Right lobe of liver (tissue), 6 donors: Measurements from ENCODE around the gene ZNF652. TPM values are rescaled to one million over a fixed set of nuclear protein-coding genes. Genes with fewer than 3 reads are reported as not detected.

ENCODE experiments used
- ATAC-seq, 4 donors: fragments of 200-7000 bp; cut with Tn5 transposase; one replicate each; pipeline ENCODE4 v1.9.1; 2020; ENCODE audit warnings: mild to moderate bottlenecking in 4 of 4, moderate library complexity in 4 of 4
- DNase-seq, 3 donors: peaks; one replicate each; pipeline ENCODE4 v3.0.0-alpha.2; 2020
- H3K27ac ChIP-seq, 3 donors: fragments of 200-600 bp; one replicate each; pipeline ENCODE4 v1.8.0; 2022
- H3K27me3 ChIP-seq, 2 donors: fragments of 200-600 bp; one replicate each; pipeline ENCODE4 v1.8.0; 2022
- H3K36me3 ChIP-seq, 4 donors: fragments of 200-600 bp; sonication (generic) in 1 of 4; one replicate each; pipeline versions ENCODE4 v1.5.1 to v1.8.0; 2017 to 2022; ENCODE audit warnings: control low read depth in 1 of 4
- H3K4me1 ChIP-seq, 4 donors: fragments of 200-600 bp; sonication (generic) in 1 of 4; one replicate each; pipeline versions ENCODE4 v1.5.1 to v1.8.0; 2017 to 2022; ENCODE audit warnings: control low read depth in 1 of 4
- H3K4me3 ChIP-seq, 3 donors: fragments of 200-600 bp; one replicate each; pipeline ENCODE4 v1.8.0; 2022
- H3K9me3 ChIP-seq, 4 donors: fragments of 200-600 bp; sonication (generic) in 1 of 4; one replicate each; pipeline versions ENCODE4 v1.5.1 to v1.8.0; 2017 to 2022; ENCODE audit warnings: control low read depth in 1 of 4
- CTCF ChIP-seq, 4 donors: fragments of 200-600 bp in 3 of 4; fragments of 450-650 bp in 1 of 4; IDR thresholded peaks; one replicate each; pipeline versions ENCODE4 v1.5.1 to v1.8.0; 2016 to 2022; ENCODE audit warnings: antibody characterized with exemption in 4 of 4, mild to moderate bottlenecking in 2 of 4
- POLR2A ChIP-seq: fragments of 450-650 bp; IDR thresholded peaks from one replicate; pipeline ENCODE4 v1.6.1; 2017; ENCODE audit warnings: antibody characterized with exemption, mild to moderate bottlenecking
- WGBS: methylation state at CpG from one replicate; pipeline ENCODE4 v1.1.6; 2018; ENCODE audit warnings: low coverage, low lambda C conversion rate; ENCODE audit not compliant: insufficient coverage; ENCODE audit errors: missing lambda C conversion rate; 5-methylcytosine and 5-hydroxymethylcytosine counted together
- intact Hi-C, 2 donors: fragments of 100-400 bp; cut with DNase I; formaldehyde crosslinking; loops; one replicate each; pipeline versions ENCODE4 v1.11.2 to v1.14.1; 2022
- total RNA-seq, 6 experiments: library from RNA; depleted of rRNA in 2 of 6; stranded (reverse); fragments of >200 nt in 2 of 6; fragmentation: NEBNext Ultra II Directional in 3 of 6; extraction: Animal tissue kit (Norgen Biotek cat#: 25700) in 3 of 6; gene quantifications; one replicate each; pipeline versions ENCODE4 v1.1.0 to v1.2.4, GENCODE V29; 2016 to 2023
- donor health status: DM: no; HTN: yes; CAD: no.
- donor health status: DM: no; HTN: no; CAD: no.
- donor health status: DM: no; HTN: no; CAD: no.
- donor health status: DM: no; HTN: yes; CAD: no.
- donor health status: DM: no; HTN: yes; CAD: no.

The ZNF652 gene
- total RNA-seq, 6 experiments from 2014 or later, result 16.9 to 36.8 (median 24.3) TPM

- no peak for DNase-seq
- Histone ChIP-seq H3K4me3 (no peak overlapping the region), H3K9me3 (no peaks in the 10 kb centered on the region), H3K27me3 (no peaks in the 10 kb centered on the region), H3K27ac (no peak overlapping the region), H3K4me1 (peaks cover 0 to 61% (median 25%) of the 10 kb centered on the region in 4 donors), H3K36me3 (no peaks in the 10 kb centered on the region)
- intact Hi-C loops, result no loop called here
- 35% methylated on average over 2 of the region's 5 CpGs for WGBS
- ATAC-seq, result no peak
- TF ChIP-seq POLR2A (no peak), CTCF (IDR thresholded peaks at IDR 0.05) (no peak)
Measured at GRCh38 chr17:49356320-49356719, 5.7 kb downstream of the ZNF652 start.

- Histone ChIP-seq H3K36me3 (no peaks in the 10 kb centered on the region), H3K4me3 (peak overlapping the region in 1 of 3 donors; percentile 15), H3K27me3 (no peaks in the 10 kb centered on the region), H3K9me3 (no peaks in the 10 kb centered on the region), H3K4me1 (peaks cover 0 to 47% (median 16%) of the 10 kb centered on the region in 4 donors), H3K27ac (peak overlapping the region; percentile 8 to 84 (median 64))
- DNase-seq (peak in 1 of 3 donors; percentile 54), ATAC-seq (peak; percentile 75 to 87 (median 80))
- intact Hi-C loops, result no loop called here
- no peak for TF ChIP-seq CTCF (IDR thresholded peaks at IDR 0.05)
- no peak for TF ChIP-seq POLR2A
- 15% methylated on average over 1 of the region's 1 CpG for WGBS
Measured at GRCh38 chr17:49353607-49354006, 8.4 kb downstream of the ZNF652 start.

- Histone ChIP-seq H3K27me3 (no peaks in the 10 kb centered on the region), H3K4me1 (peaks cover 0 to 37% (median 13%) of the 10 kb centered on the region in 4 donors), H3K36me3 (no peaks in the 10 kb centered on the region), H3K27ac (peak overlapping the region in 2 of 3 donors; percentile 64 to 84), H3K4me3 (no peak overlapping the region), H3K9me3 (peaks cover 0 to 2% (median 0%) of the 10 kb centered on the region in 4 donors)
- DNase-seq (peak in 1 of 3 donors; percentile 69), ATAC-seq (peak; percentile 90 to 96 (median 92))
- intact Hi-C loops, result no loop called here
- WGBS, result 30% methylated on average over 6 of the region's 6 CpGs
- TF ChIP-seq CTCF (IDR thresholded peaks at IDR 0.05), result no peak
- no peak for TF ChIP-seq POLR2A
Measured at GRCh38 chr17:49352587-49353154, 9.4 kb downstream of the ZNF652 start.

GRCh38 chr17:49351572-49352140 lies 10.4 kb downstream of the ZNF652 start:
- 60% methylated on average over 3 of the region's 3 CpGs for WGBS
- intact Hi-C loops, result no loop called here
- DNase-seq, result no peak
- no peaks in the 10 kb centered on the region for H3K36me3 ChIP-seq
- TF ChIP-seq POLR2A (no peak), CTCF (IDR thresholded peaks at IDR 0.05) (no peak)
- peak overlapping the region in 1 of 3 donors; percentile 84 for H3K27ac ChIP-seq
- H3K4me1 ChIP-seq, result peaks cover 0 to 27% (median 9%) of the 10 kb centered on the region in 4 donors
- H3K9me3 ChIP-seq, result peaks cover 0 to 2% (median 0%) of the 10 kb centered on the region in 4 donors
- H3K27me3 ChIP-seq, result no peaks in the 10 kb centered on the region
- ATAC-seq, result no peak
- H3K4me3 ChIP-seq, result no peak overlapping the region
